CD4-positive, CD25-positive, alpha-beta regulatory T cell (primary cell): Measurements from ENCODE around the gene ARRB2. TPM values are rescaled to one million over a fixed set of nuclear protein-coding genes. Genes with fewer than 3 reads are reported as not detected.

ENCODE experiments used
- ATAC-seq, 2 donors: fragments of 150-1000 bp; cut with Tn5 transposase; one replicate each; pipeline ENCODE4 v1.10.0; 2021; ENCODE audit warnings: low read depth in 2 of 2, moderate number of reproducible peaks in 2 of 2, moderate library complexity in 1 of 2
- DNase-seq, 3 donors: peaks; one replicate each; pipeline versions ENCODE4 v3.0.0 to v3.0.0-alpha.2; 2012 to 2022; ENCODE audit warnings: mixed read lengths in 1 of 3
- H3K27ac ChIP-seq: one replicate; pipeline ENCODE4 v1.7.0; 2013; ENCODE audit warnings: mild to moderate bottlenecking, low read length; ENCODE audit not compliant: insufficient read depth, poor library complexity, severe bottlenecking
- H3K27me3 ChIP-seq: one replicate; pipeline ENCODE4 v1.7.0; 2013; ENCODE audit warnings: low read length; ENCODE audit not compliant: control insufficient read depth, insufficient read depth
- H3K36me3 ChIP-seq: one replicate; pipeline ENCODE4 v1.7.0; 2013; ENCODE audit warnings: mild to moderate bottlenecking, low read length, moderate library complexity; ENCODE audit not compliant: control insufficient read depth, insufficient read depth
- H3K4me1 ChIP-seq: 2 replicates; pipeline ENCODE4 v1.7.0; 2013; ENCODE audit warnings: mild to moderate bottlenecking, low read length; ENCODE audit not compliant: insufficient read depth, control insufficient read depth, poor library complexity, severe bottlenecking
- H3K4me3 ChIP-seq: one replicate; pipeline ENCODE4 v1.7.0; 2013; ENCODE audit warnings: low read depth, mild to moderate bottlenecking, low read length, moderate library complexity
- H3K9me3 ChIP-seq, 2 experiments: 1 replicate in 1 of 2; 2 replicates in 1 of 2; pipeline ENCODE4 v1.7.0; 2013; ENCODE audit warnings: low read length in 2 of 2, mild to moderate bottlenecking in 1 of 2, moderate library complexity in 1 of 2; ENCODE audit not compliant: control insufficient read depth in 2 of 2
- H3K27ac Mint-ChIP-seq, 3 donors: one replicate each; pipeline ENCODE4 v1.8.0; 2020 to 2022; ENCODE audit warnings: mild to moderate bottlenecking in 3 of 3, mixed read lengths in 3 of 3, moderate library complexity in 2 of 3
- H3K27me3 Mint-ChIP-seq: one replicate; pipeline ENCODE4 v1.8.0; 2022; ENCODE audit warnings: mild to moderate bottlenecking, mixed read lengths
- H3K36me3 Mint-ChIP-seq: one replicate; pipeline ENCODE4 v1.8.0; 2020; ENCODE audit warnings: mixed read lengths
- H3K4me1 Mint-ChIP-seq, 4 donors: one replicate each; pipeline ENCODE4 v1.8.0; 2020 to 2022; ENCODE audit warnings: mixed read lengths in 4 of 4, mild to moderate bottlenecking in 1 of 4
- H3K4me3 Mint-ChIP-seq, 4 donors: one replicate each; pipeline ENCODE4 v1.8.0; 2020 to 2022; ENCODE audit warnings: mild to moderate bottlenecking in 4 of 4, mixed read lengths in 4 of 4, moderate library complexity in 3 of 4
- H3K9me3 Mint-ChIP-seq, 7 donors: one replicate each; pipeline ENCODE4 v1.8.0; 2020 to 2022; ENCODE audit warnings: mixed read lengths in 7 of 7, mild to moderate bottlenecking in 3 of 7, moderate library complexity in 2 of 7
- polyA plus RNA-seq, 4 donors: library from polyadenylated mRNA; unstranded; fragments of 300-500 nt; fragmentation: Illumina TruSeq; gene quantifications; one replicate each; pipeline ENCODE4 v1.2.3, GENCODE V29; 2021
- total RNA-seq: library from RNA; stranded (reverse); gene quantifications from one replicate; pipeline ENCODE4 v1.2.3, GENCODE V29; 2022

Gene ARRB2
- total and polyA plus RNA-seq, 5 donors from 2014 or later, result 22.4 to 197 (median 32.2) TPM

DNA sequence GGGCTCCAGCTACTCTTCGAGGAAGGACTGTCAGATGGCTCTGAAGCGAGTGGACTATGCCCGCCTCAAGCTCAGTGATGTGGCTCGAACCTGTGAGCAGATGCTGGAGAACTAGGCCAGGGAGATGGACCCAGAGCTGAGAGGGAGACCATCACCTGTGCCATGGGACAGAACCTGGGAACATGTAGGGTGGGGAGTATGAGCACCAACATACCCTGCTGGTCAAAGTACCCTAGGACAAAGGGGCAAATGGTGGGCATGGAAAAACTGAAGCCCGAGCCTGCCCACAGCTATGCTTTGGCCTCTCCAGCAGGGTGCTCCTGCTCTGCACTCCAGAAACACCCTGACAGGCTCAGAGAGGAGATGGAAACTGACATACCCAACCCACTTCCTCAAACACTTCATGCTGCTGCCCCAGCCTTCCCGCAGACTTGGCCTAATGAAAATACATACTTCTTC is 22.7 kb downstream of the ARRB2 start:
- Mint-ChIP-seq H3K4me3 (peak overlapping the region; percentile 54 to 97 (median 74)), H3K4me1 (peaks cover 5 to 24% (median 11%) of the 10 kb centered on the region in 4 donors), H3K27ac (no peak overlapping the region), H3K9me3 (no peaks in the 10 kb centered on the region), H3K36me3 (peaks cover 3% of the 10 kb centered on the region), H3K27me3 (peaks cover 10% of the 10 kb centered on the region)
- no peak overlapping the region for H3K4me3 ChIP-seq
- no peaks in the 10 kb centered on the region for H3K36me3 ChIP-seq
- no peaks in the 10 kb centered on the region for H3K27me3 ChIP-seq
- H3K27ac ChIP-seq, result peak overlapping the region; percentile 5
- DNase-seq (peak in 1 of 3 donors; percentile 34), ATAC-seq (no peak)
- no peaks in the 10 kb centered on the region for H3K9me3 ChIP-seq
- H3K4me1 ChIP-seq, result peaks cover 6% of the 10 kb centered on the region

DNA sequence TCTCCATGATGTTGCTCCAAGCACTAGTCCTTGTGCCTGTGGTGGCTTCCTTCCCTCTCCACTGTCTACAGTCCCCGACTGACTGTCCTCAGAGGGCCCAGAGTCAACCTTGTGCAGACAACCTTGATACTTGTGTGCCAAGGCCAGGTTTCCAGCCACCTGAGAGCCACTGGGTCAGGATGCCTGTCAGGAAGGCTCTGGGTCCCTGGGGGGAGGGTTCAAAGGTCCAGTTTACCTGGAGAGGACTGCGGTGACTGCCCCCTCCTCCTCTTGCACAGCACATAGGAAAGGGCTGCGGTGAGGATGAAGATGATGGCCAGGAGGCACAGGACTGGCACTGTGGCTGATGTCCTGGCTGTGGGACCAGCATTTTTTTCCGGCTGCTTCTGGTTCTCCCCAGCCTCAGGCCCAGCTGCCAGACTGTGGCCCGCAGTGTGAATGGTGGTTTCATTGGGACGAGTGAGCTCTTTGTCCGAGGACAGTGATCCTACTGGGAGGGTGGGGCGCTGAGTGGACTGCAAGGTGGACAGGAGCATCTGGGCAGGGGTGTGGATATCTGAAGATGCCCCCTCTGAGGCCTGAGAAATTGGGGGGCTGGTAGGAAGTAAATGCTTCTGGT is 24.5 kb downstream of the ARRB2 start:
- no peak for DNase-seq
- H3K9me3 Mint-ChIP-seq, result no peaks in the 10 kb centered on the region
- H3K27me3 Mint-ChIP-seq, result peaks cover 20% of the 10 kb centered on the region
- H3K4me1 Mint-ChIP-seq, result peaks cover 5 to 34% (median 11%) of the 10 kb centered on the region in 4 donors
- Histone ChIP-seq H3K27ac (no peak overlapping the region), H3K4me3 (no peak overlapping the region), H3K36me3 (no peaks in the 10 kb centered on the region), H3K27me3 (peaks cover under 1% of the 10 kb centered on the region), H3K9me3 (no peaks in the 10 kb centered on the region), H3K4me1 (peaks cover 24% of the 10 kb centered on the region)
- ATAC-seq, result no peak
- H3K4me3 Mint-ChIP-seq, result peak overlapping the region in 1 of 4 donors; percentile 83
- peak overlapping the region in 2 of 3 donors; percentile 51 to 89 for H3K27ac Mint-ChIP-seq
- H3K36me3 Mint-ChIP-seq, result peaks cover 3% of the 10 kb centered on the region

DNA sequence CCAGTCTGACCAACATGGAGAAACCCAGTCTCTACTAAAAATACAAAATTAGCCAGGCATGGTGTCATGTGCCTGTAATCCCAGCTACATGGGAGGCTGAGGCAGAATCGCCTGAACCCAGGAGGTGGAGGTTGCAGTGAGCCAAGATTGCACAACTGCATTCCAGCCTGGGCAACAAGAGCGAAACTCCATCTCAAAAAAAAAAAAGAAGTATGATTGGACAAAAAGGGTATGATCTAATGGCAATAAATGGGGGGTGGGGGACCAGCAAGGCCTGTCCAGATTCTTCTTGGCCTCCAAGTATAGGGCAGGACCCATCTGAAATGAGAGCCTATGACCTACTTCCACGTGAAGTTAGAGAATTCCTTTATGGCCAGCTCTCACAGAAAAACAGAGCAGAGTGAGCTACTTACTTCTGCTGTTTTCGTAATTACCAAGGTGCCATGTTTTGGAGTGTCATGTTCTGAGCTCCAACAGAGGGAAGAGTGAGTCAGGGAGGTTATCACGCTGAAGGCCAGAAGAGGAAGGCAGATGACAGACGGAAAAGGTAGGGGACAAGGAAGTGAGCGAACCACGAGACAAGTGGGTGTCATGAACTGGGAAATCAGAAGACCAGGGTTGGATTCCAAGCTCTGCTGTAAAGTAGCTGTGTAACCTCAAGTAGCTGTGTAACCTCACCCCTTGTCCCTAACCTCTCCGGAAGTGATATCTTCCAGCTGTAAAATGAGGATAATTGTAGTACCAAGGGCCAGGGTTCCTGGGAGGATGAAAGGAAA is 25.6 kb downstream of the ARRB2 start:
- Histone ChIP-seq H3K27me3 (peaks cover 9% of the 10 kb centered on the region), H3K27ac (no peak overlapping the region), H3K36me3 (no peaks in the 10 kb centered on the region), H3K4me3 (no peak overlapping the region), H3K4me1 (peaks cover 27% of the 10 kb centered on the region), H3K9me3 (no peaks in the 10 kb centered on the region)
- Mint-ChIP-seq H3K27me3 (peaks cover 27% of the 10 kb centered on the region), H3K4me1 (peaks cover 4 to 33% (median 9%) of the 10 kb centered on the region in 4 donors), H3K36me3 (peaks cover 3% of the 10 kb centered on the region), H3K4me3 (peak overlapping the region in 2 of 4 donors; percentile 13 to 41), H3K27ac (no peak overlapping the region), H3K9me3 (no peaks in the 10 kb centered on the region)
- no peak for DNase-seq
- ATAC-seq, result no peak

DNA sequence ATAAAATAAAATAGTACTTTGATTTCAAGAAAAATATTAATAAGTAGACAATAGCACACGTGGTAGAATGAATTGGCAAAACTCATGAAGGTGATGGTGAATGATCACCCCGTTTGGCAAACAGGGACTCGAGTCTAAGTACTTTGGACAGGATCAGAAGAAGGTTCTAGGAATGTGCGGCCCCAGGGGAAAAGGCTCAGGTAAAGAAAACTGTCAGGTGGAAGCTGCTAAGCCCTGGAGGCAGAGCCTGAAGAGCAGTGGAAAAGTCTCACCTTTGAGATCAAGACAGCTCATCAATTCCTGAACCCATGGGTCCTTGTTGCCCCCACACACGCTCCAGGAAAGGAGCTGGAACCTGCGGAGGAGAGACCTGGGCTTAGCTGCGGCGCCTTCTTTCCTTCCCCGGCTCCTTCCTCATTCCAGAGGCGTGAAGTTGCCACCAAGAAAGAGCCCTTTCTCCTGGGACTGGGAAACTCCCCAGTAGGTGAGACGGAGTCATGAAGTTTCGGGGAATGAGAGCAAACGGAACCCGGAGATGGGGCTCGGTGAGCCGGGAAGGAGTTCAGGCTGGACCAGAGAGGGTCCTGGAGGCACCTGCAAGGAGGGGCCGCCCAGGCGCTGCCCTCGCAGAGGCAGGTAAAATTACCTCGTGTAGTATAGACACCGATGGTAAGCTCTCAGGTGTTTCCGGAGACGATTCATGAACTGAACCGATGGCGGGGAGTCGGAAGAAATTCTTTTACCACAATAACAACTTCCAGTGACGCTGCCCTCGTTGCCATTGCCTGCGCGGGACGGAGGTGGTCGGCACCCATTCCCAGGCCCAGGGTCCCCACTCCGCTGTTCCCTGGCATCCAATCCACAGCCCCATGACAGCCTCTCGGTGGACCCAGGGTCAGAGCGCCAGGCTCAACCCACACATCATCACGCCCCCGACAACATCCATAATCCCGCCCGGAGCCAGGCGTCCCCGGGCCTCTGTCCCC is 28.0 kb downstream of the ARRB2 start:
- ATAC-seq (peak; percentile 36 to 56), DNase-seq (peak in 2 of 3 donors; percentile 43 to 52)
- H3K27ac Mint-ChIP-seq, result peak overlapping the region; percentile 66 to 97 (median 86)
- peaks cover 21% of the 10 kb centered on the region for H3K4me1 ChIP-seq
- no peaks in the 10 kb centered on the region for H3K9me3 ChIP-seq
- peaks cover 42% of the 10 kb centered on the region for H3K27me3 Mint-ChIP-seq
- H3K36me3 ChIP-seq, result no peaks in the 10 kb centered on the region
- no peaks in the 10 kb centered on the region for H3K36me3 Mint-ChIP-seq
- peaks cover 9% of the 10 kb centered on the region for H3K27me3 ChIP-seq
- peak overlapping the region; percentile 91 to 93 (median 92) for H3K4me3 Mint-ChIP-seq
- H3K4me3 ChIP-seq, result peak overlapping the region; percentile 57
- H3K27ac ChIP-seq, result no peak overlapping the region
- H3K4me1 Mint-ChIP-seq, result peaks cover 0 to 19% (median 3%) of the 10 kb centered on the region in 4 donors
- H3K9me3 Mint-ChIP-seq, result no peaks in the 10 kb centered on the region

DNA sequence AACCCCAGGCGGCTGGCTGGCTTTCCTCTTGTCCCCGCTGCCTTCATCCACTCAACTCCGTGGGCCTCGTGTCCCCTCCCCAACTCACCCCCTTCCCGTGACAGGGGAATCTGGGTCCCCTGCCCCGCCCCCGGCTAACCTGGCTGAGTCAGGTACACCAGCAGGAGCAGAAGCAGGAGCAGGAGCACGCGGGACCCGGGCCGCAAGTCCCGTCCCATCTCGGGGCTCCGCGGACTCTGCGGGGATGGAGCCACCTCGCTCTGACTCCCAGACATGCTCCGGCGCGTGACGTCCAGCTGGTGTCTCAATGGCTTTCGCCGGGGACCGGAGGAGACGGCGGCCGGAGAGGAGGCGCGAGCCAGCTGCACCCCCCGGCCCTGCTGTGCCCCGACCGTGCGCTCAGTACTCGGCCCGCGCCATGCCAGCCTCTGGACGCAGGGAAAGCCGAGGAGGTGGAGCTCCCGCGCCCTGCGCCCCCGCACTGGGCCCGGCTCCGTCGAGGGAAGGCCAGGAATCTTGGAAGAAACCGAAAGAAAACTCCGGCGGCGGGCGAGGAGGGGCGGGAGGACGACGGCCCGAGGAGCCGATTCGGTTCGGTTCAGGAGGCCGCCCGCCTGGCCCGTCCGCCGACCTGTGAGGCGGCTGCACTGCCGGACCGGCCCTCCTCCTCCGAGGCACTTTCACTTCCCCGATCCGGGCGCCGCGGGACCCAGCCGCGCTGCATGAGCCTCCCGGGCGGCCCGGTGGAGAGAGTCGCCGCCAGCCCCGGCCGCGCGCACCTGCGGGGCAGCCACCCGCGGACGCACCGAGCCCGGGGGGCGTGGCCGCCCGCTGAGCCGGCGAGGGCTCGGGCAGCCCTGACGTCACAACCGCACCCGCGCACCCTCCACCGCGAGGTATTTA is 28.9 kb downstream of the ARRB2 start, which contains the start of the genes CXCL16 and ZMYND15:
Gene CXCL16, minus strand, starts transcription at position 807 of the 903 bp plus-strand sequence. Its CDS starts 589 bp downstream, at position 218.
Gene ZMYND15, plus strand, starts transcription at position 712 of the 903 bp plus-strand sequence. CDS start 716 bp downstream, outside the sequence.
- no peaks in the 10 kb centered on the region for H3K36me3 ChIP-seq
- H3K27me3 Mint-ChIP-seq, result peaks cover 43% of the 10 kb centered on the region
- H3K4me1 ChIP-seq, result peaks cover 21% of the 10 kb centered on the region
- H3K4me1 Mint-ChIP-seq, result peaks cover 0 to 17% (median 2%) of the 10 kb centered on the region in 4 donors
- no peaks in the 10 kb centered on the region for H3K9me3 Mint-ChIP-seq
- H3K9me3 ChIP-seq, result no peaks in the 10 kb centered on the region
- H3K27me3 ChIP-seq, result peaks cover 9% of the 10 kb centered on the region
- peak within 1 kb of the TSS; percentile 57 for H3K4me3 ChIP-seq
- DNase-seq (peak; percentile 44 to 66 (median 64)), ATAC-seq (peak; percentile 55 to 62)
- H3K36me3 Mint-ChIP-seq, result no peaks in the 10 kb centered on the region
- H3K4me3 Mint-ChIP-seq, result peak within 1 kb of the TSS; percentile 91 to 94 (median 92)
- peak within 1 kb of the TSS; percentile 69 to 97 (median 96) for H3K27ac Mint-ChIP-seq
- no peak within 1 kb of the TSS for H3K27ac ChIP-seq

DNA sequence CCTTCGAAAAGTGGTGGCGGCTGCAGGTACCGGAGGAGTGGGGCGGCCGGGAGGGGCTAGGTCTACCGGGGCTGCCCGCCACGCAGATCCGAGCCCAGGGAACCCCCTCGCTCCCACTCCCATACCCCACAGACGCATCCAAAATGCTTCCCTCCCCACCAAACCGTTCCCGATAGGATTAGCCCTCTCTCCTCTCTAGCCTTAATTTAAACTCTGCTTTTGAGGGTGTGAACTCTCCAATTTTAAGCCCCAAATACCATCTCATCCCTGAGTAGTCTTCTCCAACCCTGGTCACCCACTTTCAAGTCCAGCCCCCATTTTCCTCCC is 29.6 kb downstream of the ARRB2 start:
- Mint-ChIP-seq H3K27ac (peak overlapping the region; percentile 69 to 96 (median 78)), H3K27me3 (peaks cover 50% of the 10 kb centered on the region), H3K4me1 (peaks cover 0 to 20% (median 2%) of the 10 kb centered on the region in 4 donors), H3K9me3 (no peaks in the 10 kb centered on the region), H3K36me3 (no peaks in the 10 kb centered on the region), H3K4me3 (peak overlapping the region; percentile 78 to 94 (median 88))
- H3K27me3 ChIP-seq, result peaks cover 9% of the 10 kb centered on the region
- H3K27ac ChIP-seq, result no peak overlapping the region
- no peaks in the 10 kb centered on the region for H3K9me3 ChIP-seq
- no peaks in the 10 kb centered on the region for H3K36me3 ChIP-seq
- ATAC-seq (no peak), DNase-seq (no peak)
- peaks cover 21% of the 10 kb centered on the region for H3K4me1 ChIP-seq
- peak overlapping the region; percentile 44 for H3K4me3 ChIP-seq
